ENCODE results near the gene PLBD1. TPM values are rescaled to one million over a fixed set of nuclear protein-coding genes. Genes with fewer than 3 reads are reported as not detected.

PLBD1 gene
- 37.9 TPM for polyA plus RNA-seq
- long read RNA-seq, donor 1, transcript PLBD1-201 (11 exons, 2,426 nt), result major isoform, 10 of 16 reads
- long read RNA-seq, donor 1, partial matches to known transcripts, result 6 of 16 reads
- long read RNA-seq, donor 1, other reads (novel, unspliced or antisense), result 0 of 16 reads
- long read RNA-seq, donor 2, transcript PLBD1-201 (11 exons, 2,426 nt), result major isoform, 11 of 48 reads
- long read RNA-seq, donor 2, partial matches to known transcripts, result 37 of 48 reads
- long read RNA-seq, donor 2, other reads (novel, unspliced or antisense), result 0 of 48 reads
- long read RNA-seq, donor 3, result 0 reads
- long read RNA-seq, donor 4, partial matches to known transcripts, result 0 of 1 reads
- long read RNA-seq, donor 4, other reads (novel, unspliced or antisense), result 0 of 1 reads
- long read RNA-seq, donor 5, transcript PLBD1-201 (11 exons, 2,426 nt), result major isoform, 26 of 47 reads
- long read RNA-seq, donor 5, partial matches to known transcripts, result 21 of 47 reads
- long read RNA-seq, donor 5, other reads (novel, unspliced or antisense), result 0 of 47 reads
- long read RNA-seq, donor 6, transcript PLBD1-201 (11 exons, 2,426 nt), result major isoform, 13 of 49 reads
- long read RNA-seq, donor 6, partial matches to known transcripts, result 36 of 49 reads
- long read RNA-seq, donor 6, other reads (novel, unspliced or antisense), result 0 of 49 reads
- long read RNA-seq, donor 7, transcript PLBD1-201 (11 exons, 2,426 nt), result major isoform, 8 of 33 reads
- long read RNA-seq, donor 7, partial matches to known transcripts, result 25 of 33 reads
- long read RNA-seq, donor 7, other reads (novel, unspliced or antisense), result 0 of 33 reads
- long read RNA-seq, donor 8, transcript PLBD1-201 (11 exons, 2,426 nt), result major isoform, 19 of 92 reads
- long read RNA-seq, donor 8, partial matches to known transcripts, result 73 of 92 reads
- long read RNA-seq, donor 8, other reads (novel, unspliced or antisense), result 0 of 92 reads
- long read RNA-seq, donor 9, transcript PLBD1-201 (11 exons, 2,426 nt), result major isoform, 17 of 63 reads
- long read RNA-seq, donor 9, partial matches to known transcripts, result 46 of 63 reads
- long read RNA-seq, donor 9, other reads (novel, unspliced or antisense), result 0 of 63 reads
- long read RNA-seq, donor 10, transcript PLBD1-201 (11 exons, 2,426 nt), result major isoform, 14 of 45 reads
- long read RNA-seq, donor 10, partial matches to known transcripts, result 31 of 45 reads
- long read RNA-seq, donor 10, other reads (novel, unspliced or antisense), result 0 of 45 reads
- long read RNA-seq, donor 11, transcript PLBD1-201 (11 exons, 2,426 nt), result major isoform, 17 of 40 reads
- long read RNA-seq, donor 11, partial matches to known transcripts, result 23 of 40 reads
- long read RNA-seq, donor 11, other reads (novel, unspliced or antisense), result 0 of 40 reads

GRCh38 chr12:14567351-14568162 is at the start of gene PLBD1:
Gene PLBD1 (minus strand): TSS chr12:14567883. CDS start chr12:14567696, 187 bp downstream.
- DNase-seq, result peak; percentile 50 to 83
- Histone ChIP-seq H3K36me3 (ENCODE audit: control insufficient read depth, insufficient read depth, low read length) (no peaks in the 10 kb centered on the region), H3K4me3 (ENCODE audit: low read length) (peak within 1 kb of the TSS; percentile 70), H3K9me3 (ENCODE audit: control insufficient read depth, low read depth, low read length) (no peaks in the 10 kb centered on the region), H3K4me1 (ENCODE audit: control insufficient read depth, insufficient read depth, low read length) (peaks cover 8% of the 10 kb centered on the region), H3K27me3 (ENCODE audit: control insufficient read depth, insufficient read depth, low read length) (no peaks in the 10 kb centered on the region), H3K27ac (ENCODE audit: low read length) (peak within 1 kb of the TSS; percentile 36)
- no CpG with 5 or more reads among the region's 76 CpGs for WGBS (ENCODE audit: insufficient coverage, low lambda C conversion rate)

- 100% methylated on average over 1 of the region's 3 CpGs for WGBS (ENCODE audit: insufficient coverage, low lambda C conversion rate)
- H3K27ac ChIP-seq (ENCODE audit: low read length), result no peak overlapping the region
- H3K4me1 ChIP-seq (ENCODE audit: control insufficient read depth, insufficient read depth, low read length), result peaks cover 8% of the 10 kb centered on the region
- no peaks in the 10 kb centered on the region for H3K27me3 ChIP-seq (ENCODE audit: control insufficient read depth, insufficient read depth, low read length)
- H3K36me3 ChIP-seq (ENCODE audit: control insufficient read depth, insufficient read depth, low read length), result peaks cover 57% of the 10 kb centered on the region
- DNase-seq, result no peak
- peaks cover 8% of the 10 kb centered on the region for H3K9me3 ChIP-seq (ENCODE audit: control insufficient read depth, low read depth, low read length)
- no peak overlapping the region for H3K4me3 ChIP-seq (ENCODE audit: low read length)
These were observed 47.0 kb upstream of the PLBD1 start for GRCh38 chr12:14614704-14615121.

GRCh38 chr12:14613718-14614117 is 46.0 kb upstream of the PLBD1 start:
- peaks cover 8% of the 10 kb centered on the region for H3K9me3 ChIP-seq (ENCODE audit: control insufficient read depth, low read depth, low read length)
- no peaks in the 10 kb centered on the region for H3K4me1 ChIP-seq (ENCODE audit: control insufficient read depth, insufficient read depth, low read length)
- no peak overlapping the region for H3K4me3 ChIP-seq (ENCODE audit: low read length)
- no peaks in the 10 kb centered on the region for H3K27me3 ChIP-seq (ENCODE audit: control insufficient read depth, insufficient read depth, low read length)
- DNase-seq, result no peak
- WGBS (ENCODE audit: insufficient coverage, low lambda C conversion rate), result no CpG with 5 or more reads among the region's 1 CpG
- H3K36me3 ChIP-seq (ENCODE audit: control insufficient read depth, insufficient read depth, low read length), result peaks cover 49% of the 10 kb centered on the region
- H3K27ac ChIP-seq (ENCODE audit: low read length), result no peak overlapping the region

- no peak for DNase-seq
- Histone ChIP-seq H3K4me3 (ENCODE audit: low read length) (no peak overlapping the region), H3K36me3 (ENCODE audit: control insufficient read depth, insufficient read depth, low read length) (peaks cover 42% of the 10 kb centered on the region), H3K27ac (ENCODE audit: low read length) (no peak overlapping the region), H3K4me1 (ENCODE audit: control insufficient read depth, insufficient read depth, low read length) (no peaks in the 10 kb centered on the region), H3K9me3 (ENCODE audit: control insufficient read depth, low read depth, low read length) (peaks cover 11% of the 10 kb centered on the region), H3K27me3 (ENCODE audit: control insufficient read depth, insufficient read depth, low read length) (no peaks in the 10 kb centered on the region)
- WGBS (ENCODE audit: insufficient coverage, low lambda C conversion rate), result 100% methylated on average over 1 of the region's 3 CpGs
These were observed 45.3 kb upstream of the PLBD1 start for GRCh38 chr12:14612898-14613445.

GRCh38 chr12:14612250-14612649 is 44.6 kb upstream of the PLBD1 start:
- Histone ChIP-seq H3K9me3 (ENCODE audit: control insufficient read depth, low read depth, low read length) (peaks cover 11% of the 10 kb centered on the region), H3K4me3 (ENCODE audit: low read length) (no peak overlapping the region), H3K27ac (ENCODE audit: low read length) (no peak overlapping the region), H3K36me3 (ENCODE audit: control insufficient read depth, insufficient read depth, low read length) (peaks cover 36% of the 10 kb centered on the region), H3K4me1 (ENCODE audit: control insufficient read depth, insufficient read depth, low read length) (no peaks in the 10 kb centered on the region), H3K27me3 (ENCODE audit: control insufficient read depth, insufficient read depth, low read length) (no peaks in the 10 kb centered on the region)
- 100% methylated on average over 1 of the region's 3 CpGs for WGBS (ENCODE audit: insufficient coverage, low lambda C conversion rate)
- DNase-seq, result no peak

GRCh38 chr12:14611640-14612203 is 44.0 kb upstream of the PLBD1 start:
- no peaks in the 10 kb centered on the region for H3K27me3 ChIP-seq (ENCODE audit: control insufficient read depth, insufficient read depth, low read length)
- no peak overlapping the region for H3K27ac ChIP-seq (ENCODE audit: low read length)
- peaks cover 35% of the 10 kb centered on the region for H3K36me3 ChIP-seq (ENCODE audit: control insufficient read depth, insufficient read depth, low read length)
- no peak overlapping the region for H3K4me3 ChIP-seq (ENCODE audit: low read length)
- no CpG with 5 or more reads among the region's 3 CpGs for WGBS (ENCODE audit: insufficient coverage, low lambda C conversion rate)
- no peaks in the 10 kb centered on the region for H3K4me1 ChIP-seq (ENCODE audit: control insufficient read depth, insufficient read depth, low read length)
- DNase-seq, result no peak
- peaks cover 11% of the 10 kb centered on the region for H3K9me3 ChIP-seq (ENCODE audit: control insufficient read depth, low read depth, low read length)

- Histone ChIP-seq H3K4me1 (ENCODE audit: control insufficient read depth, insufficient read depth, low read length) (no peaks in the 10 kb centered on the region), H3K4me3 (ENCODE audit: low read length) (no peak overlapping the region), H3K9me3 (ENCODE audit: control insufficient read depth, low read depth, low read length) (peaks cover 36% of the 10 kb centered on the region), H3K27me3 (ENCODE audit: control insufficient read depth, insufficient read depth, low read length) (no peaks in the 10 kb centered on the region), H3K36me3 (ENCODE audit: control insufficient read depth, insufficient read depth, low read length) (peaks cover 6% of the 10 kb centered on the region), H3K27ac (ENCODE audit: low read length) (no peak overlapping the region)
- DNase-seq, result no peak
These were observed 39.9 kb upstream of the PLBD1 start for GRCh38 chr12:14607568-14607967.

- H3K27me3 ChIP-seq (ENCODE audit: control insufficient read depth, insufficient read depth, low read length), result no peaks in the 10 kb centered on the region
- no peak overlapping the region for H3K4me3 ChIP-seq (ENCODE audit: low read length)
- H3K4me1 ChIP-seq (ENCODE audit: control insufficient read depth, insufficient read depth, low read length), result no peaks in the 10 kb centered on the region
- DNase-seq, result no peak
- peaks cover 29% of the 10 kb centered on the region for H3K9me3 ChIP-seq (ENCODE audit: control insufficient read depth, low read depth, low read length)
- no peak overlapping the region for H3K27ac ChIP-seq (ENCODE audit: low read length)
- WGBS (ENCODE audit: insufficient coverage, low lambda C conversion rate), result 78% methylated on average over 2 of the region's 3 CpGs
- H3K36me3 ChIP-seq (ENCODE audit: control insufficient read depth, insufficient read depth, low read length), result no peaks in the 10 kb centered on the region
These were observed 37.8 kb upstream of the PLBD1 start for GRCh38 chr12:14605401-14605989.

Measured in large intestine (tissue), 12 donors.